Mucosa of descending colon (tissue), 3 donors: Measurements from ENCODE around the gene F2R. TPM values are rescaled to one million over a fixed set of nuclear protein-coding genes. Genes with fewer than 3 reads are reported as not detected.
A peak's percentile ranks its signal among the peaks of the same experiment; 100 is the strongest.

ENCODE experiments used
- ATAC-seq: fragments of 200-7000 bp; cut with Tn5 transposase; one replicate; pipeline ENCODE4 v1.9.1; 2020; ENCODE audit warnings: mild to moderate bottlenecking, moderate library complexity
- DNase-seq, 3 donors: peaks; one replicate each; pipeline ENCODE4 v3.0.0-alpha.2; 2020
- H3K36me3 ChIP-seq: fragments of 200-600 bp; one replicate; pipeline ENCODE4 v1.8.0; 2021; ENCODE audit warnings: low read depth, mild to moderate bottlenecking
- H3K4me1 ChIP-seq: fragments of 200-600 bp; one replicate; pipeline ENCODE4 v1.8.0; 2021; ENCODE audit warnings: low read depth, mild to moderate bottlenecking
- H3K4me3 ChIP-seq: fragments of 200-600 bp; one replicate; pipeline ENCODE4 v1.8.0; 2021; ENCODE audit warnings: mild to moderate bottlenecking
- H3K9me3 ChIP-seq: fragments of 200-600 bp; one replicate; pipeline ENCODE4 v1.8.0; 2021; ENCODE audit warnings: mild to moderate bottlenecking
- CTCF ChIP-seq: fragments of 200-600 bp; IDR thresholded peaks from one replicate; pipeline ENCODE4 v1.8.0; 2022; ENCODE audit warnings: antibody characterized with exemption, mild to moderate bottlenecking
- intact Hi-C, 2 donors: fragments of 100-400 bp; cut with DNase I in 1 of 2; cut with micrococcal nuclease in 1 of 2; formaldehyde crosslinking; loops; one replicate each; pipeline versions ENCODE4 v1.11.0 to v1.11.1; 2022; cut with DNase I, micrococcal nuclease
- long read RNA-seq, 2 donors: library from polyadenylated mRNA; unstranded; transcript quantifications; one replicate each; pipeline ENCODE4 v2.0.0, GENCODE V29; 2019 to 2021
- total RNA-seq, 3 donors: library from RNA; stranded (reverse); fragmentation: NEBNext Ultra II Directional in 2 of 3; extraction: Animal tissue kit (Norgen Biotek cat#: 25700) in 2 of 3; gene quantifications; one replicate each; pipeline versions ENCODE4 v1.2.1 to v1.2.4, GENCODE V29; 2021 to 2023
- donor health status: DM: no; HTN: no; CAD: no; lungs with moderate emphysema.
- donor health status: DM: no; HTN: no; CAD: no.
- donor health status: DM: no; HTN: yes; CAD: no.

Gene F2R
- 1 to 10 TPM; 3.1 to 6.5 (median 4.6) TPM for total RNA-seq
- long read RNA-seq, donor 1, transcript F2R-201 (2 exons, 3,821 nt), result major isoform, 5 of 6 reads
- long read RNA-seq, donor 1, partial matches to known transcripts, result 0 of 6 reads
- long read RNA-seq, donor 1, other reads (novel, unspliced or antisense), result 1 of 6 reads
- long read RNA-seq, donor 2, partial matches to known transcripts, result 0 of 5 reads
- long read RNA-seq, donor 2, other reads (novel, unspliced or antisense), result 1 of 5 reads

- Histone ChIP-seq H3K4me3 (peak within 1 kb of the TSS; percentile 50), H3K4me1 (peaks cover 4% of the 10 kb centered on the region), H3K9me3 (no peaks in the 10 kb centered on the region), H3K36me3 (no peaks in the 10 kb centered on the region)
- intact Hi-C loops, result no loop called here
- peak; percentile 33 for TF ChIP-seq CTCF
- DNase-seq (peak; percentile 56 to 76 (median 72)), ATAC-seq (peak; percentile 92)
These were observed at the start of gene F2R for GRCh38 chr5:76715736-76716455. F2R (plus strand) TSS chr5:76716126; CDS start chr5:76716308, 182 bp downstream.

- no peak for DNase-seq
- no peaks in the 10 kb centered on the region for H3K9me3 ChIP-seq
- H3K4me1 ChIP-seq, result peaks cover under 1% of the 10 kb centered on the region
- intact Hi-C loops, result no loop called here
- TF ChIP-seq CTCF, result no peak
- ATAC-seq, result no peak
- H3K4me3 ChIP-seq, result no peak overlapping the region
- no peaks in the 10 kb centered on the region for H3K36me3 ChIP-seq
These were observed 48.4 kb upstream of the F2R start for GRCh38 chr5:76667495-76667894.

- peaks cover 10% of the 10 kb centered on the region for H3K4me1 ChIP-seq
- ATAC-seq, result no peak
- H3K4me3 ChIP-seq, result no peak overlapping the region
- H3K36me3 ChIP-seq, result no peaks in the 10 kb centered on the region
- no peak for TF ChIP-seq CTCF
- no peak for DNase-seq
- no peaks in the 10 kb centered on the region for H3K9me3 ChIP-seq
- intact Hi-C loops, result no loop called here
These were observed 46.7 kb upstream of the F2R start for GRCh38 chr5:76669245-76669644.

GRCh38 chr5:76670508-76670907 is 45.4 kb upstream of the F2R start:
- Histone ChIP-seq H3K36me3 (no peaks in the 10 kb centered on the region), H3K9me3 (no peaks in the 10 kb centered on the region), H3K4me3 (no peak overlapping the region), H3K4me1 (peaks cover 10% of the 10 kb centered on the region)
- no peak for TF ChIP-seq CTCF
- DNase-seq, result no peak
- intact Hi-C loops, result no loop called here
- ATAC-seq, result no peak

- Histone ChIP-seq H3K9me3 (no peaks in the 10 kb centered on the region), H3K4me3 (no peak overlapping the region), H3K36me3 (no peaks in the 10 kb centered on the region), H3K4me1 (peaks cover 10% of the 10 kb centered on the region)
- no peak for TF ChIP-seq CTCF
- ATAC-seq, result no peak
- intact Hi-C loops, result no loop called here
- DNase-seq, result no peak
These were observed 43.7 kb upstream of the F2R start for GRCh38 chr5:76672242-76672641.
